OCI-LY7 (cell line): ENCODE data around the gene GRK5.

Source experiments
- CTCF ChIP-seq: fragments of 200-600 bp; sonication (generic); conservative IDR thresholded peaks from 2 replicates; pipeline ENCODE4 v1.5.1; 2014; ENCODE audit warnings: mild to moderate bottlenecking, antibody characterized with exemption, low read length, moderate library complexity, mixed read lengths
- EZH2phosphoT487 ChIP-seq: fragments of 200-600 bp; sonication (generic); IDR thresholded peaks from 2 replicates; pipeline ENCODE4 v1.6.1; 2018; ENCODE audit warnings: low read depth, borderline replicate concordance, mild to moderate bottlenecking, mixed run types, antibody characterized with exemption, low read length, moderate library complexity, mixed read lengths

GRCh38 chr10:119344381-119344780 is 137.0 kb downstream of the GRK5 start:
- no peak for TF ChIP-seq CTCF
- TF ChIP-seq EZH2phosphoT487, result no peak
